HCT116 (cell line): Measurements from ENCODE around the gene EXOC6B. TPM values are rescaled to one million over a fixed set of nuclear protein-coding genes. Genes with fewer than 3 reads are reported as not detected.

ENCODE experiments used
- ATAC-seq: fragments of 200-7000 bp; cut with Tn5 transposase; 2 replicates; pipeline ENCODE4 v1.9.1; 2020; ENCODE audit warnings: mild to moderate bottlenecking, moderate library complexity
- BruUV-seq: library from RNA; stranded (reverse); fragments of 400-500 nt; replicated peaks from 2 replicates; lab custom pipeline; 2021; lab: Mats Ljungman, UMichigan
- CTCF ChIA-PET: fragments of 300-600 bp; sonication (Branson Sonifier 250); formaldehyde crosslinking; loops from one replicate; lab custom pipeline; 2021; ENCODE audit warnings: antibody characterized with exemption; lab: Charles Lee
- POLR2A ChIA-PET: fragments of 300-600, 350-600 bp; sonication (Branson Sonifier 250); formaldehyde crosslinking; loops from one replicate; lab custom pipeline; 2021; ENCODE audit warnings: antibody characterized with exemption; lab: Charles Lee
- RAD21 ChIA-PET, 2 experiments: fragments of 300-600 bp; sonication (Branson Sonifier 250); formaldehyde crosslinking; loops; one replicate each; lab custom pipeline; 2023; ENCODE audit warnings: low total read pairs in 2 of 2; ENCODE audit not compliant: uncharacterized antibody in 2 of 2, unreplicated experiment in 2 of 2, low non-redundant PET in 1 of 2; lab: Charles Lee
- DNase-seq: peaks from one replicate; pipeline ENCODE4 v3.0.0-alpha.2; 2010; ENCODE audit warnings: low read depth, low spot score
- H2AFZ ChIP-seq: fragments of 200-600 bp; shearing (Covaris generic), sonication (generic); 2 replicates; pipeline ENCODE4 v1.6.1; 2017; ENCODE audit warnings: low read depth, mixed run types, mixed read lengths, antibody characterized with exemption, low read length; ENCODE audit not compliant: poor library complexity, severe bottlenecking
- H3K27ac ChIP-seq: 2 replicates; pipeline ENCODE4 v1.5.1; 2012; ENCODE audit warnings: low read depth, low read length
- H3K27me3 ChIP-seq: fragments of 200-600 bp; sonication (generic); 2 replicates; pipeline ENCODE4 v1.6.1; 2016; ENCODE audit warnings: mixed run types, low read length, mixed read lengths; ENCODE audit not compliant: insufficient read depth
- H3K36me3 ChIP-seq, 2 experiments: fragments of 200-500 bp in 1 of 2; fragments of 200-600 bp in 1 of 2; sonication (Bioruptor generic) in 1 of 2; sonication (generic) in 1 of 2; 2 replicates each; pipeline versions ENCODE4 v1.5.1 to v1.6.1; 2014 to 2016; ENCODE audit warnings: low read length in 2 of 2, inconsistent platforms in 1 of 2, mixed read lengths in 1 of 2, mixed run types in 1 of 2; ENCODE audit not compliant: insufficient read depth in 2 of 2, control insufficient read depth in 1 of 2
- H3K4me1 ChIP-seq, 2 experiments: fragments of 200-600 bp in 1 of 2; sonication (generic) in 1 of 2; 2 replicates each; pipeline versions ENCODE4 v1.5.1 to v1.6.1; 2012 to 2017; ENCODE audit warnings: low read length in 2 of 2, inconsistent platforms in 1 of 2, mild to moderate bottlenecking in 1 of 2, mixed read lengths in 1 of 2, mixed run types in 1 of 2, moderate library complexity in 1 of 2; ENCODE audit not compliant: insufficient read depth in 2 of 2, control insufficient read depth in 1 of 2
- H3K4me2 ChIP-seq: fragments of 200-600 bp; sonication (generic); 2 replicates; pipeline ENCODE4 v1.6.1; 2017; ENCODE audit warnings: mixed run types, low read length, mixed read lengths
- H3K4me3 ChIP-seq, 2 experiments: fragments of 200-600 bp in 1 of 2; sonication (generic) in 1 of 2; replicated peaks in 1 of 2; 2 replicates each; pipeline ENCODE4 v1.5.1; 2011 to 2016; ENCODE audit warnings: low read length in 2 of 2, control low read depth in 1 of 2, low read depth in 1 of 2, mild to moderate bottlenecking in 1 of 2, mixed read lengths in 1 of 2, mixed run types in 1 of 2
- H3K79me2 ChIP-seq: fragments of 200-600 bp; sonication (generic); 2 replicates; pipeline ENCODE4 v1.6.1; 2017; ENCODE audit warnings: mild to moderate bottlenecking, mixed run types, low read length, moderate library complexity, mixed read lengths; ENCODE audit not compliant: insufficient read depth
- H3K9ac ChIP-seq: fragments of 200-600 bp; sonication (generic); 2 replicates; pipeline ENCODE4 v1.6.1; 2016; ENCODE audit warnings: low read length, mixed read lengths
- H3K9me2 ChIP-seq: fragments of 200-600 bp; sonication (generic), shearing (Covaris generic); 2 replicates; pipeline ENCODE4 v1.6.1; 2017; ENCODE audit warnings: mixed run types, mild to moderate bottlenecking, moderate library complexity; ENCODE audit not compliant: insufficient read depth
- H3K9me3 ChIP-seq, 2 experiments: fragments of 200-500 bp in 1 of 2; fragments of 200-600 bp in 1 of 2; sonication (Bioruptor generic) in 1 of 2; sonication (generic) in 1 of 2; 2 replicates each; pipeline ENCODE4 v1.6.1; 2014 to 2017; ENCODE audit warnings: low read length in 2 of 2, mixed read lengths in 2 of 2, inconsistent platforms in 1 of 2, low read depth in 1 of 2, mild to moderate bottlenecking in 1 of 2, mixed run types in 1 of 2, moderate library complexity in 1 of 2; ENCODE audit not compliant: control insufficient read depth in 1 of 2, insufficient read depth in 1 of 2
- H4K20me1 ChIP-seq: fragments of 200-600 bp; sonication (generic), shearing (Covaris generic); 2 replicates; pipeline ENCODE4 v1.6.1; 2017; ENCODE audit warnings: mixed run types, mild to moderate bottlenecking, moderate library complexity; ENCODE audit not compliant: insufficient read depth
- ATF3 ChIP-seq: IDR thresholded peaks from 2 replicates; pipeline ENCODE4 v1.6.1; 2012
- CBX3 ChIP-seq: IDR thresholded peaks from 2 replicates; pipeline ENCODE4 v1.6.1; 2012; ENCODE audit warnings: low read depth
- CEBPB ChIP-seq: IDR thresholded peaks from 2 replicates; pipeline ENCODE4 v1.6.1; 2012; ENCODE audit warnings: low read depth
- CTCF ChIP-seq, 3 experiments: fragments of 200-600 bp in 1 of 3; sonication (generic) in 1 of 3; IDR thresholded peaks in 2 of 3; conservative IDR thresholded peaks in 1 of 3; 2 replicates each; pipeline ENCODE4 v1.5.1; 2012 to 2017; ENCODE audit warnings: low read depth in 2 of 3, low read length in 2 of 3, antibody characterized with exemption in 1 of 3, borderline replicate concordance in 1 of 3, control low read depth in 1 of 3, mild to moderate bottlenecking in 1 of 3, mixed read lengths in 1 of 3, mixed run types in 1 of 3, moderate library complexity in 1 of 3; ENCODE audit not compliant: insufficient read depth in 1 of 3
- EGR1 ChIP-seq: IDR thresholded peaks from 2 replicates; pipeline ENCODE4 v1.6.1; 2012; ENCODE audit warnings: low read depth
- EZH2 ChIP-seq: fragments of 200-600 bp; sonication (generic); IDR thresholded peaks from 2 replicates; pipeline ENCODE4 v1.6.1; 2017; ENCODE audit warnings: antibody characterized with exemption, mixed run types
- EZH2phosphoT487 ChIP-seq: fragments of 200-600 bp; IDR thresholded peaks from 2 replicates; pipeline ENCODE4 v1.6.1; 2018; ENCODE audit warnings: antibody characterized with exemption, borderline replicate concordance
- FOSL1 ChIP-seq: IDR thresholded peaks from 2 replicates; pipeline ENCODE4 v1.6.1; 2012; ENCODE audit warnings: low read depth
- JUND ChIP-seq: IDR thresholded peaks from 2 replicates; pipeline ENCODE4 v1.6.1; 2012
- MAX ChIP-seq: IDR thresholded peaks from 2 replicates; pipeline ENCODE4 v1.6.1; 2012
- POLR2A ChIP-seq: IDR thresholded peaks from 2 replicates; pipeline ENCODE4 v1.7.0; 2011; ENCODE audit warnings: borderline replicate concordance; ENCODE audit not compliant: insufficient read depth, insufficient read length; ENCODE audit errors: extremely low read depth
- POLR2AphosphoS5 ChIP-seq: IDR thresholded peaks from 2 replicates; pipeline ENCODE4 v1.6.1; 2011; ENCODE audit warnings: mild to moderate bottlenecking, low read depth, low read length, moderate library complexity
- REST ChIP-seq: IDR thresholded peaks from 2 replicates; pipeline ENCODE4 v1.6.1; 2012; ENCODE audit warnings: low read depth
- SIN3A ChIP-seq: IDR thresholded peaks from 2 replicates; pipeline ENCODE4 v1.6.1; 2012; ENCODE audit warnings: low read depth
- SP1 ChIP-seq: IDR thresholded peaks from 2 replicates; pipeline ENCODE4 v1.6.1; 2012; ENCODE audit warnings: low read depth
- SRF ChIP-seq: IDR thresholded peaks from 2 replicates; pipeline ENCODE4 v1.6.1; 2012; ENCODE audit warnings: low read depth
- TCF7L2 ChIP-seq: IDR thresholded peaks from 2 replicates; pipeline ENCODE4 v1.7.0; 2011; ENCODE audit warnings: borderline replicate concordance, inconsistent platforms; ENCODE audit not compliant: insufficient read depth, insufficient read length; ENCODE audit errors: extremely low read depth
- YY1 ChIP-seq: IDR thresholded peaks from 2 replicates; pipeline ENCODE4 v1.6.1; 2011; ENCODE audit warnings: low read length, low read depth, moderate library complexity, mild to moderate bottlenecking; ENCODE audit not compliant: insufficient replicate concordance; ENCODE audit errors: extremely low read depth
- ZBTB33 ChIP-seq: IDR thresholded peaks from 2 replicates; pipeline ENCODE4 v1.6.1; 2011; ENCODE audit warnings: mild to moderate bottlenecking, low read length, moderate library complexity; ENCODE audit not compliant: insufficient replicate concordance; ENCODE audit errors: extremely low read depth
- ZNF274 ChIP-seq: fragments of 200-500 bp; sonication (Bioruptor generic); IDR thresholded peaks from 2 replicates; pipeline ENCODE4 v1.6.1; 2014; ENCODE audit warnings: mild to moderate bottlenecking, low read depth, low read length, inconsistent platforms
- intact Hi-C: fragments of 100-400 bp; cut with micrococcal nuclease; formaldehyde crosslinking; loops from 2 replicates; pipeline ENCODE4 v1.10.0; 2022
- total RNA-seq: library from RNA; stranded (reverse); gene quantifications from one replicate; pipeline ENCODE4 v1.2.1, GENCODE V29; 2021; ENCODE audit not compliant: unreplicated experiment

EXOC6B gene
- total RNA-seq, 1 experiment from 2014 or later: 25.4 TPM

GRCh38 chr2:72779495-72779894, 46.3 kb downstream of the EXOC6B start:
- no peak overlapping the region for H3K9ac ChIP-seq
- no peak for ATAC-seq
- no peak overlapping the region for H2AFZ ChIP-seq
- no peak overlapping the region for H3K4me2 ChIP-seq
- H3K79me2 ChIP-seq: no peaks in the 10 kb centered on the region
- H4K20me1 ChIP-seq: no peaks in the 10 kb centered on the region
- peaks cover 0 to 4% of the 10 kb centered on the region in 2 experiments; a peak in 1 of 4 replicates for H3K4me1 ChIP-seq
- ChIA-PET POLR2A (no interaction called here), RAD21 (no interaction called here), CTCF (interaction anchor here (1.2 kb wide), 1 partner anchor 84 kb away, joined by 4 read pairs; no protein-coding TSS in a partner anchor)
- no peaks in the 10 kb centered on the region; a peak in 1 of 4 replicates for H3K9me3 ChIP-seq
- H3K4me3 ChIP-seq: no peak overlapping the region
- no peak for DNase-seq
- no peak overlapping the region for H3K27ac ChIP-seq
- TF ChIP-seq MAX (no peak), ZNF274 (no peak), EGR1 (no peak), SIN3A (no peak), REST (no peak), FOSL1 (no peak), EZH2phosphoT487 (no peak), JUND (no peak), ZBTB33 (no peak), EZH2 (no peak), YY1 (no peak), SP1 (no peak), ATF3 (no peak), CTCF (IDR thresholded peaks at IDR 0.05 in 2 of 3, conservative IDR thresholded peaks at IDR 0.05 in 1 of 3; ENCODE audit: borderline replicate concordance in 1 of 3, insufficient read depth in 1 of 3, low read depth in 2 of 3, low read length in 2 of 3) (no peak), SRF (no peak), CEBPB (no peak), TCF7L2 (no peak), CBX3 (no peak), POLR2A (no peak), POLR2AphosphoS5 (no peak)
- intact Hi-C loops: loop anchor here (5.0 kb wide), 1 partner anchor 43 kb away; no protein-coding TSS in a partner anchor
- BruUV-seq: no TSS peak
- H3K36me3 ChIP-seq: no peaks in the 10 kb centered on the region
- H3K9me2 ChIP-seq: no peaks in the 10 kb centered on the region
- H3K27me3 ChIP-seq: no peaks in the 10 kb centered on the region
